ENCODE results near the gene SYT17. TPM values are rescaled to one million over a fixed set of nuclear protein-coding genes. Genes with fewer than 3 reads are reported as not detected.

The SYT17 gene
- total RNA-seq, 6 donors from 2014 or later, result 11.6 to 49.2 (median 14.8) TPM

- Histone ChIP-seq H3K4me1 (peaks cover 0 to 10% (median 3%) of the 10 kb centered on the region in 4 donors), H3K27me3 (no peaks in the 10 kb centered on the region), H3K4me3 (no peak overlapping the region), H3K27ac (no peak overlapping the region), H3K9me3 (no peaks in the 10 kb centered on the region), H3K36me3 (no peaks in the 10 kb centered on the region)
- WGBS, 2 donors, result 79 to 90% methylated on average over 5 of the region's 5 CpGs
- DNase-seq, result no peak
- no peak for ATAC-seq (ENCODE audit: low FRiP score in 2 of 2)
- TF ChIP-seq POLR2AphosphoS5 (IDR thresholded peaks at IDR 0.05) (no peak), POLR2A (IDR thresholded peaks at IDR 0.05) (no peak), EP300 (IDR thresholded peaks at IDR 0.05) (no peak)
- TF ChIP-seq, protein P1, sequence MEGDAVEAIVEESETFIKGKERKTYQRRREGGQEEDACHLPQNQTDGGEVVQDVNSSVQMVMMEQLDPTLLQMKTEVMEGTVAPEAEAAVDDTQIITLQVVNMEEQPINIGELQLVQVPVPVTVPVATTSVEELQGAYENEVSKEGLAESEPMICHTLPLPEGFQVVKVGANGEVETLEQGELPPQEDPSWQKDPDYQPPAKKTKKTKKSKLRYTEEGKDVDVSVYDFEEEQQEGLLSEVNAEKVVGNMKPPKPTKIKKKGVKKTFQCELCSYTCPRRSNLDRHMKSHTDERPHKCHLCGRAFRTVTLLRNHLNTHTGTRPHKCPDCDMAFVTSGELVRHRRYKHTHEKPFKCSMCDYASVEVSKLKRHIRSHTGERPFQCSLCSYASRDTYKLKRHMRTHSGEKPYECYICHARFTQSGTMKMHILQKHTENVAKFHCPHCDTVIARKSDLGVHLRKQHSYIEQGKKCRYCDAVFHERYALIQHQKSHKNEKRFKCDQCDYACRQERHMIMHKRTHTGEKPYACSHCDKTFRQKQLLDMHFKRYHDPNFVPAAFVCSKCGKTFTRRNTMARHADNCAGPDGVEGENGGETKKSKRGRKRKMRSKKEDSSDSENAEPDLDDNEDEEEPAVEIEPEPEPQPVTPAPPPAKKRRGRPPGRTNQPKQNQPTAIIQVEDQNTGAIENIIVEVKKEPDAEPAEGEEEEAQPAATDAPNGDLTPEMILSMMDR (IDR thresholded peaks at IDR 0.05), result no peak
Measured at GRCh38 chr16:19292186-19292585, 124.1 kb downstream of the SYT17 start.

- WGBS, 2 donors, result 2 to 4% methylated on average over 5 of the region's 5 CpGs
- H3K4me1 ChIP-seq, result peaks cover 0 to 10% (median 3%) of the 10 kb centered on the region in 4 donors
- H3K27ac ChIP-seq, result no peak overlapping the region
- H3K27me3 ChIP-seq, result no peaks in the 10 kb centered on the region
- no peaks in the 10 kb centered on the region for H3K9me3 ChIP-seq
- H3K36me3 ChIP-seq, result no peaks in the 10 kb centered on the region
- ATAC-seq (ENCODE audit: low FRiP score in 2 of 2) (peak; percentile 57 to 86), DNase-seq (peak in 1 of 2 donors; percentile 76)
- no peak overlapping the region for H3K4me3 ChIP-seq
- TF ChIP-seq POLR2A (IDR thresholded peaks at IDR 0.05), result no peak
- no peak for TF ChIP-seq EP300 (IDR thresholded peaks at IDR 0.05)
- TF ChIP-seq, protein P1 (IDR thresholded peaks at IDR 0.05), result no peak
- TF ChIP-seq POLR2AphosphoS5 (IDR thresholded peaks at IDR 0.05), result no peak
Measured at GRCh38 chr16:19294156-19294649, 126.2 kb downstream of the SYT17 start.

DNA sequence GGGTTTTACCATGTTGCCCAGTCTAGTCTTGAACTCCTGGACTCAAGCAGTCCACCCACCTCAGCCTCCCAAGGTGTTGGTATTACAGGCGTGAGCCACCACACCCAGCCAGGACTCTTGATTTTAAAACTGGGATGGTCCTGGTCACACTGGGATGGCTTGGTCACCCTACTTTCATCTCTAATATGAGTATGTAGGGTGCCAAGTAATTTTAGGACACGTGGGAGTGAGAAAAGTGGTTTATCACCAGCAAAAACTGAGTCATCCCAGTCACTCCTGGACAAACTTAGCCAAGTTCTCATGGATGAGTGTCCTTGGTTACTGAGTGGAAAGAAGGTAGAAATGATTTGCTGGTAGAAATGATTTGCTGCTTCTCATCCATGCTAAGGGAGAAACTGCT, 127.4 kb downstream of the SYT17 start:
- no peak overlapping the region for H3K4me3 ChIP-seq
- no peaks in the 10 kb centered on the region for H3K9me3 ChIP-seq
- no peak for DNase-seq
- H3K4me1 ChIP-seq, result peaks cover 0 to 10% (median 3%) of the 10 kb centered on the region in 4 donors
- no peak for TF ChIP-seq POLR2A (IDR thresholded peaks at IDR 0.05)
- no peak for TF ChIP-seq EP300 (IDR thresholded peaks at IDR 0.05)
- TF ChIP-seq, protein P1 (IDR thresholded peaks at IDR 0.05), result no peak
- no peak for TF ChIP-seq POLR2AphosphoS5 (IDR thresholded peaks at IDR 0.05)
- H3K27me3 ChIP-seq, result no peaks in the 10 kb centered on the region
- ATAC-seq (ENCODE audit: low FRiP score in 2 of 2), result no peak
- H3K27ac ChIP-seq, result no peak overlapping the region
- WGBS, 2 donors, result 47 to 100% methylated on average over 1 to 2 of the region's 2 CpGs
- H3K36me3 ChIP-seq, result no peaks in the 10 kb centered on the region

GRCh38 chr16:19297454-19297853, 129.4 kb downstream of the SYT17 start:
- H3K4me3 ChIP-seq, result no peak overlapping the region
- H3K27ac ChIP-seq, result no peak overlapping the region
- ATAC-seq (ENCODE audit: low FRiP score in 2 of 2) (no peak), DNase-seq (no peak)
- TF ChIP-seq EP300 (IDR thresholded peaks at IDR 0.05) (no peak), POLR2AphosphoS5 (IDR thresholded peaks at IDR 0.05) (no peak), POLR2A (IDR thresholded peaks at IDR 0.05) (no peak)
- TF ChIP-seq, protein P1 (IDR thresholded peaks at IDR 0.05), result no peak
- no peaks in the 10 kb centered on the region for H3K36me3 ChIP-seq
- H3K27me3 ChIP-seq, result no peaks in the 10 kb centered on the region
- peaks cover 0 to 10% (median 3%) of the 10 kb centered on the region in 4 donors for H3K4me1 ChIP-seq
- WGBS, 2 donors, result 49 to 67% methylated on average over 1 of the region's 1 CpG
- no peaks in the 10 kb centered on the region for H3K9me3 ChIP-seq

GRCh38 chr16:19299565-19299964, 131.5 kb downstream of the SYT17 start:
- Histone ChIP-seq H3K27me3 (no peaks in the 10 kb centered on the region), H3K4me1 (peaks cover 0 to 4% (median 0%) of the 10 kb centered on the region in 4 donors), H3K27ac (no peak overlapping the region), H3K9me3 (no peaks in the 10 kb centered on the region), H3K4me3 (no peak overlapping the region), H3K36me3 (no peaks in the 10 kb centered on the region)
- DNase-seq, result no peak
- no peak for ATAC-seq (ENCODE audit: low FRiP score in 2 of 2)
- WGBS, 2 donors, result 60 to 69% methylated on average over 2 of the region's 2 CpGs
- TF ChIP-seq EP300 (IDR thresholded peaks at IDR 0.05), result no peak
- no peak for TF ChIP-seq POLR2A (IDR thresholded peaks at IDR 0.05)
- no peak for TF ChIP-seq POLR2AphosphoS5 (IDR thresholded peaks at IDR 0.05)
- TF ChIP-seq, protein P1 (IDR thresholded peaks at IDR 0.05), result no peak
